NCI-H510A (cell line): ENCODE data around the gene SLC22A15.

Source experiments
- DNase-seq: peaks from one replicate; lab custom pipeline; 2025; lab: John Stamatoyannopoulos, UW

Gene SLC22A15

DNA sequence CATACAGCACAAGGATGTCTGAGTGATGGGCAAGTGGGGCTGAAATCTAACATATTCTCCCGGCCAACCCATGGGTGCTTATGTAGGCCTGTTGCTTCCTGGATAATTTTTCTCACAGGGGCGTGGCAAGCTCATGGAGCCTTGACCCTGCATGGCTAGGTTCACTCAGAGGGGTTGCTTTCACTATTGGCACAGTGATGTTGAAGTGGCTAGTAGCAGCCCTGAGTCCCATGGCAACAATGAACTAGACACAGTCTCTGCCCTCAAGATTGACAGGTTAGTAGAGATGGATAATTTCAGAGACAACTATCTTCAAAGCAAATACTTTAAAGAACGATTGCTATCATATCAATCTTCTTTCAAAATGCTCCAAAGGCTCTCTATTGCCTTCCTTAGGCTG, 128.4 kb downstream of the SLC22A15 start:
- no peak for DNase-seq

- DNase-seq: no peak
Observed at GRCh38 chr1:116105996-116106395, 129.7 kb downstream of the SLC22A15 start.

- no peak for DNase-seq
Observed at GRCh38 chr1:116106646-116107045, 130.3 kb downstream of the SLC22A15 start.

- no peak for DNase-seq
Observed at GRCh38 chr1:116107371-116107770, 131.1 kb downstream of the SLC22A15 start.

DNA sequence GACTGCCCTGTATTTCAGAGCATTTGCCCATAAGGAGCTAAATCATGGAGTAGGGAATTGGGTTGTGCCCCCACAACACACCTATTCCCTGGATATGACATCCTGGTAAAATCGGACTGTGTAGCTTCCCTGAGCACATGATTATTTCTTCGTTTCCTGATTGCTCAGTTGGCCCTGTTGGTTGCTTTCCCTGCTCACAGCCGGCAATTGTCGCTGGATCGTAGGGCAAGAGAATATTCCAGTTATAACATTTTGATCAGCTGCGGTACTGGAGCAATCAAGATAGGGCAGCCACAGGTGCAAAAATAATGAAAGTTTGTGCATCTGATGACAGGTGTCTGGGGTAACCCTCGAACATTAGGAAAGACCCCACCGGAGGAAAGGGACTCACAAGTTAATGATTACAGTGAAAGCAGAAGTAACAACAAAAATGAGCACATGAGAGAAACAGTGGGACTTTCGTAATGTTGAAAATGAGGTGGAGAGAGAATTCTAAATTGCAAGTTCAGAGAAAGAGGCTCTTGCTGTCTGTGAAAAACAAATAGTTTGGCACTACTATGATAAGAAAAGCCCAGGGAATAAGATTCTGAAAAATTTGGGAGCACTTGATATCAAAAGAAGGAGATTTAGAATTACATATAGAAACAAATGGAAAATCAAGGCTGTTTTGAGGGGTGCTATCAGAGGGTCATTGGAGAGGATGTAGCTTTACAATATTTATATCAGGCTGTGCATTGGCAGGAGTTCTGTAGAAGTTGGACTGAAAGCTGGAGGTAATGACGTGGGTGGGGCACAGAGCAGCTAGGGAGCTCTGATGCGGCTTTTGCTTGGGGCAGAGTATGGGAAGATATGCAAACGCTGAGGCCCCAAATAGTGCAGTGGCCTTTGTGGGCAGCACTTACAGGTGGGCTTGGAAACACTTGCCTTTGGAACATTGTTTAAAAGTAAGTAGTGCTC, 134.5 kb downstream of the SLC22A15 start, which contains the start of gene MAB21L3:
TSS of gene MAB21L3 (plus strand) at position 833 of the 957 bp plus-strand sequence. CDS start 1,217 bp downstream, outside the sequence.
- DNase-seq: no peak

GRCh38 chr1:116111524-116112021, 135.3 kb downstream of the SLC22A15 start:
- DNase-seq: no peak

GRCh38 chr1:116112388-116113140, 136.3 kb downstream of the SLC22A15 start:
- DNase-seq: no peak

DNA sequence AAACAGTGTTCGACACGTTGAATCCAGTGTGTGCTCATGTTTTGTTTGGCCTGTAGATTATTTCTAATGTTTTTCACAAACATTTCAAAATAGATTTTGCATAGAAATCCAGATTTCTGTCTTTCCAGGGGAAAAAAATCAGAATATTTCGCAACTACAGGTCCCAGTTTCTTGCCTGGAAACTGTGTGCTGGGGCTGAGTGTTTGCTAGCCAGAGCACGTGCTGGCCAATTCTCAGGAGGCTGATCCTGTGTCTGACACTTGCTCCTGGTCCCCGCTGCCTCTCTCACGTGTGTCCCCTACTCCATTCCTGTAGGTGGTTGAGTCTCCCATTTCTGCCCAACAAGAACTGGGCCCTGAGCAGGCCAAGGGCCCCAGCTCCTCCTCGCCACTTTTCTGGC, 137.3 kb downstream of the SLC22A15 start:
- DNase-seq: no peak

- DNase-seq: no peak
Observed at GRCh38 chr1:116115476-116116439, 139.4 kb downstream of the SLC22A15 start.

DNA sequence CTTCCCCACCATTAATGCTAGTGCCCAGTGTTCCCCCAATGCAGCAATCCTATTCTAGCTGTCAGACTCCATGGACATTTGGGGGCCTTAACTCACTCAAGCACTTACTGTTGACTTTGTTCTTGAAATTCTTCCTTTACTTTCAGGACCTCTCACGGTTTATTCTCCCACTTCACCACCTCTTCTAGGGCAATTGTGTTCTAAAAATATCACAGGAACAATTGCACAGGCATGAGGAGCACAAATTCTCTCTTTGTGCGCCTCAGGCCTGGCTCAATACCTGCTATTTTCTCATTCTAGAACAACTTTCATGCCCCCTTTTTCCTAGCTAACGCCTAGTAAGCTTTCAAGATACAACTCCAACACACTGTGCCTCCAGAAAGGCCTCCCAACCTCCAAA, 142.2 kb downstream of the SLC22A15 start:
- no peak for DNase-seq
